ENCODE data around the gene SPOCK1. TPM values are rescaled to one million over a fixed set of nuclear protein-coding genes. Genes with fewer than 3 reads are reported as not detected.

The SPOCK1 gene
- total and polyA plus RNA-seq, 2 of the 4 experiments (the other 2 are of a cell fraction): 5.0 to 20.3 TPM

DNA sequence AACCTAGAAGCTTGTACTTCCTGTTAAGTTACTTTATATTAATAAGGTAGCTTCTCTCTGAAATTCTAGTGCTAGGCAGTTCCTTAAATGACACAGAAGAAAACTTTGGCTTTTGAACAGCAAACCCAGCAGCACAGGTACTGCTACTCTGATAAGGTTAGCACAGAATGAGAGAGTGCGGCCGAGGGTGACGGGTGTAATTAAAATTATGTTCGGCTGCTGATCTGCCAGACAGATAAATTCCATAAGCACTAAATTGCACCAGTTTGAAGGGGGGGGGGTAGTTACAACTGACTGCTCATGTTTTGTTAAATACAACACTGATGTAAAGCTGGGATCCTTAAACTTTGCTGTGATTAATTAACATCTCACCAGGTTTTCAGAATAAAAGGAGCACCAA is 475.1 kb downstream of the SPOCK1 start:
- Histone ChIP-seq H2BK5ac (ENCODE audit: low read depth, low read length, poor library complexity, severe bottlenecking) (no peak overlapping the region), H3K27ac (ENCODE audit: insufficient read depth, low read length) (no peak overlapping the region), H2AFZ (replicated peaks; ENCODE audit: low read length, poor library complexity) (no peak overlapping the region), H2AK9ac (replicated peaks; ENCODE audit: low read depth, low read length, poor library complexity) (no peak overlapping the region), H3K9ac (ENCODE audit: low read depth, low read length) (no peak overlapping the region), H3K56ac (ENCODE audit: extremely low read depth, insufficient read depth, low read length) (no peak overlapping the region), H3K27me3 (ENCODE audit: control insufficient read depth, insufficient read depth, low read length) (no peaks in the 10 kb centered on the region), H3K9me1 (ENCODE audit: insufficient read depth, low read length) (no peaks in the 10 kb centered on the region), H2BK120ac (ENCODE audit: low read depth, low read length) (no peak overlapping the region), H3K9me3 (ENCODE audit: control insufficient read depth, insufficient read depth, low read length) (no peaks in the 10 kb centered on the region), H4K91ac (ENCODE audit: insufficient read depth, low read depth, low read length) (no peak overlapping the region), H3K4ac (ENCODE audit: low read depth, low read length) (no peak overlapping the region), H2BK20ac (ENCODE audit: low read depth, low read length) (no peak overlapping the region), H3K4me1 (ENCODE audit: control insufficient read depth, insufficient read depth, low read length) (no peaks in the 10 kb centered on the region), H2BK15ac (ENCODE audit: low read depth, low read length) (no peak overlapping the region), H4K20me1 (ENCODE audit: insufficient read depth, low read length) (no peaks in the 10 kb centered on the region), H3K18ac (ENCODE audit: low read depth, low read length) (no peak overlapping the region), H3K79me1 (ENCODE audit: low read depth in 1 of 2, low read length in 2 of 2) (no peaks in the 10 kb centered on the region), H3K4me3 (ENCODE audit: insufficient read depth, low read depth, low read length) (no peak overlapping the region), H3K14ac (replicated peaks; ENCODE audit: low read depth, low read length) (no peak overlapping the region), H3K4me2 (ENCODE audit: low read depth, low read length) (no peak overlapping the region), H3K36me3 (ENCODE audit: control insufficient read depth, insufficient read depth, low read length) (no peaks in the 10 kb centered on the region), H3K23ac (ENCODE audit: low read depth, low read length) (no peak overlapping the region), H4K5ac (ENCODE audit: low read depth, low read length) (no peak overlapping the region), H4K8ac (ENCODE audit: low read depth in 2 of 2, low read length in 2 of 2) (no peak overlapping the region), H2AK5ac (ENCODE audit: low read depth, low read length) (no peak overlapping the region)
- ChIA-PET POLR2A (ENCODE audit: unreplicated experiment) (no interaction called here), CTCF (no interaction called here)
- TF ChIP-seq NFE2L2 (IDR thresholded peaks at IDR 0.05; ENCODE audit: low read depth, low read length) (no peak), RFX5 (IDR thresholded peaks at IDR 0.05; ENCODE audit: low read depth, low read length) (no peak), CEBPB (IDR thresholded peaks at IDR 0.05; ENCODE audit: low read depth, low read length) (no peak), RCOR1 (IDR thresholded peaks at IDR 0.05; ENCODE audit: insufficient replicate concordance, low read length) (no peak), FOS (IDR thresholded peaks at IDR 0.05; ENCODE audit: low read depth, low read length) (no peak), CHD1 (IDR thresholded peaks at IDR 0.05; ENCODE audit: low read depth, low read length) (no peak), BHLHE40 (IDR thresholded peaks at IDR 0.05; ENCODE audit: low read depth, low read length) (no peak), MAFK (IDR thresholded peaks at IDR 0.05; ENCODE audit: low read depth, low read length) (no peak), RAD21 (IDR thresholded peaks at IDR 0.05; ENCODE audit: low read length) (no peak), MAZ (IDR thresholded peaks at IDR 0.05; ENCODE audit: borderline replicate concordance, low read depth, low read length) (no peak), SMC3 (IDR thresholded peaks at IDR 0.05; ENCODE audit: low read depth, low read length) (no peak)
- TF ChIP-seq, protein P1, sequence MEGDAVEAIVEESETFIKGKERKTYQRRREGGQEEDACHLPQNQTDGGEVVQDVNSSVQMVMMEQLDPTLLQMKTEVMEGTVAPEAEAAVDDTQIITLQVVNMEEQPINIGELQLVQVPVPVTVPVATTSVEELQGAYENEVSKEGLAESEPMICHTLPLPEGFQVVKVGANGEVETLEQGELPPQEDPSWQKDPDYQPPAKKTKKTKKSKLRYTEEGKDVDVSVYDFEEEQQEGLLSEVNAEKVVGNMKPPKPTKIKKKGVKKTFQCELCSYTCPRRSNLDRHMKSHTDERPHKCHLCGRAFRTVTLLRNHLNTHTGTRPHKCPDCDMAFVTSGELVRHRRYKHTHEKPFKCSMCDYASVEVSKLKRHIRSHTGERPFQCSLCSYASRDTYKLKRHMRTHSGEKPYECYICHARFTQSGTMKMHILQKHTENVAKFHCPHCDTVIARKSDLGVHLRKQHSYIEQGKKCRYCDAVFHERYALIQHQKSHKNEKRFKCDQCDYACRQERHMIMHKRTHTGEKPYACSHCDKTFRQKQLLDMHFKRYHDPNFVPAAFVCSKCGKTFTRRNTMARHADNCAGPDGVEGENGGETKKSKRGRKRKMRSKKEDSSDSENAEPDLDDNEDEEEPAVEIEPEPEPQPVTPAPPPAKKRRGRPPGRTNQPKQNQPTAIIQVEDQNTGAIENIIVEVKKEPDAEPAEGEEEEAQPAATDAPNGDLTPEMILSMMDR (conservative IDR thresholded peaks at IDR 0.05; ENCODE audit: low read depth, low read length): no peak
- no peak for ATAC-seq (ENCODE audit: low read depth)
- in situ Hi-C loops (cut with MboI; ENCODE audit: low sequenced_read_pairs) (no loop called here), dilution Hi-C loops (cut with HindIII; ENCODE audit: low sequenced_read_pairs, unreplicated experiment) (no loop called here), intact Hi-C loops (cut with micrococcal nuclease) (no loop called here)
- DNase-seq: no peak
- BruUV-seq (replicated peaks): no TSS peak
- WGBS, 2 experiments (ENCODE audit: extremely low coverage in 2 of 2, insufficient read length in 1 of 2): no CpG with 5 or more reads among the region's 4 CpGs

All from IMR-90 (cell line).